ENCODE data around the gene RASSF1.
"Not testable (repeated sequence)": the region's sequence is repeated elsewhere in the genome, so short reads cannot be mapped to it uniquely, and the experiment has no call there.

RASSF1 gene

GRCh38 chr3:50323614-50324199 is 16.9 kb downstream of the RASSF1 start:
- no peak for DNase-seq (ENCODE audit: low read depth)

DNA sequence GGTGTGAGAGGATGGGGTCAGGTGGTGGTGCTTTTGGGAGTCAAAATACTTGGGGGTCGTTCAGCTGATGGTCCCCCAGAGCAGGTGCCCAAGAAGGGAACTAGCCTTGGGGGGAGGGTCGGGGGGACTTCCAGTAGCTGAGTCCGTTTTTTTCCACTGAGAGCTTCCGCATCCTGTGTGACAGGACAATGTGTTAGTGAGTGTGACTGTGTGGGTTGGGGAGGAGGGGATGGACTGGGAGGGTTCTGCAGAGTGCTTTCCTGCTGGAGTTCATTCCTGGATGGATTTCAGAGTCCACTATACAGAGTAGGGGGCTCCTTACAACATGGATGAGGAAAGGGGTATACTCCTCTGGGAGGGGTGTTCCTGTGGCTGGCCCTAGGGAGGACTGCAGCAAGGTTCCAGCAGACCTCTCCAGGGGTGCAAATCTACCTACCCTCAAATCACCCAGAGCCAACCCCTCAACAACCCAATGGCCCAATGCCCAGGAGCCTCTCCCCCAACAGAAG is 17.5 kb downstream of the RASSF1 start:
- DNase-seq (ENCODE audit: low read depth) = no peak

DNA sequence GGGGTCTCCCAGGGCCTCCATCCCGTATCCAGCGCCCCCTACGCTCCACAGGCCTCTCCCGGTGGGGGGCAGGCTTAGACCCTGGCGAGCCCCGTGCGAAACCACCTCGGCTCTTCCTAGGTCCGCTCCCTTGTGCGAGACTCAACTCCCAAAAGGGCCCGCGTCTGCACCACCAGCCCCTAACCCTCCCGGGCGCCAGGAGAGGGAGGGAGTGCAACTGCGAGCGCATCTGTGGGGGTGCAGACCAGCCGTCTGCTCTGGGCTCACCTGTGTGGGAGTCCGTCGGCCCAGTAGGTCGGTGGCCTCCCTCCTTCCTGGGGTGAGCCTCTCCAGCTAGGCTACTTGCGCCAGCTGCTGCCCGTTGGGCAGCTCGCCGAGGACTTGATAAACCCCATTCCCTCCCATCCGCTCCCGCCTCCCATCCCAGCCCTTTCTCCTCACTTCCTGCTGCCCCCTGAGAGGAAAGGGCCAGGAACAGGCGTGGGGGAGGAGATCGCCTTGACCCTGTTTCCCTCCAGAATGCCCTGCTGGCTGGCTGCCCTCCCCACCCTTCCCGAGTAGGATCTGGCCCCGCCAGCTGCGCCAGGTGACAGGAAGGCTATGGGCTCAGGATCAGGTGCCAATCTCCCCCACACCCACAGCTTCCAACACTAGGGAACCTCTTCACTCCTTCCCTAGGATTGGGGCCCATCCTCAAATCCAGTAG is 18.1 kb downstream of the RASSF1 start, which contains the start of gene HYAL2:
TSS of gene HYAL2 (minus strand) at position 360 of the 706 bp plus-strand sequence. CDS start 2,256 bp downstream, outside the sequence.
- no peak for DNase-seq (ENCODE audit: low read depth)

- no peak for DNase-seq (ENCODE audit: low read depth)
These were observed 18.6 kb downstream of the RASSF1 start for GRCh38 chr3:50322115-50322385.

DNA sequence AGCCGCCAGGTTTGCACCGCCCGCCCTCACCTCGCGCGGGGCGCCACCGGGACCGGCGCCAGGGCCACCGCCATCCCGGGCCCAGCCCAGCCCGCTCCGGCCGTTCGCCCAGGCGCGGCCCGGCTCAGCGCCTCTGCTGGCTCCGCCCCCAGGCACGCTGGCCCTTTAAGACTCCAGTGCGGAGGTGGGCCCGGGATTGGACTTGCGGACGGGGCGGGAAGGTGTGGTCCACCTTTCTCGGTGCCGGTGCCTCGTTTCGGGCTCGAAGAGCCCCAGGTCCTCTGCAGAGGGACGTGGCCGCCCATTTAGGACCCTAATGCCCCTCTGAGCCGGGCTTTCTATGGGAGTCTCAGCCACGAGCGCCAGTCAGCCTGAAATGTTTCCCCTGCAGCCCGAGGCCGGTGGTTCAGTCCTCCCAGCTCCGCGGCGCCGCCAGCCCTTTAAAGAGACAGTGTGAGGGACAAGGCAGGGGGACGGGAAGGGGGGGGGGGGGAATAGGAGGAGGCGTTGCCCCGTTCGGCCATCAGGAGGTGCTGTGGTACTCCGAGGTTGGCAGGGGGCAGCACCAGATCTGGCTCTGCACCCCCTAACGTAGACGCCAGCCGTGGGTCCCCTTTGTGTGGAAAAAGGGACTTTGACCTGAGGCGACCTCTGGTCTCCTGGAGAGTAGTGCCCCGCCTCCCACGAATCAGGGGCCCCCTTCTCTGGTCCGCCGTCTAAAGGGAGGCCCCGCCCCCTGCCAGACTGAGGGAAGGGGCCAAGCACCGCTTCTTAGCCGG is 19.1 kb downstream of the RASSF1 start:
- peak; percentile 90 for DNase-seq (ENCODE audit: low read depth)

DNA sequence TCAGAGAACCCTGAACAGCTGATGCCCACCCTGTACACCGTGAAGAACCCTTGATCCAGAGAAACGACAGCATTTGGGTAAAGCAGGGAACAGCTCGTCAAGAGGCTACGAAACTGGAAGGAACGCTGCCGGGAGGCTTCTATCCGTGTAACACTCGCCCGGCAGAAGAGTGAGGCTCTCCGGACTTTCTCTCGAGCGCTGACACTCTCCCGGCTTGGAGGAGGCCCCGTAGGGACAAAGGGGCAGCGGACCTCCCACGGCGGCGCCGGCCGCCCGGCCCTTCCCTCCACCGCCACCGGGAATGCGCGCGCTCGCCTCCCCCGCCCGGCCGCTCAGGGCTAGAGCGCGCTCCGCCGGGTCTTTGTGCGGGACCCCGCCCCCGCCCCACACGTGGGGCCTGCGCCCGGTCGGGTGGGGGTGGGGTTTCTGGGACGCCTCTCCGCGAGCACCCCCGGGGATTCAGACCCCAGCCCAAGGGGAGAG is 19.7 kb downstream of the RASSF1 start:
- DNase-seq (ENCODE audit: low read depth) = peak; percentile 70

- DNase-seq (ENCODE audit: low read depth) = no peak
These were observed 20.6 kb downstream of the RASSF1 start for GRCh38 chr3:50319894-50320625.

DNA sequence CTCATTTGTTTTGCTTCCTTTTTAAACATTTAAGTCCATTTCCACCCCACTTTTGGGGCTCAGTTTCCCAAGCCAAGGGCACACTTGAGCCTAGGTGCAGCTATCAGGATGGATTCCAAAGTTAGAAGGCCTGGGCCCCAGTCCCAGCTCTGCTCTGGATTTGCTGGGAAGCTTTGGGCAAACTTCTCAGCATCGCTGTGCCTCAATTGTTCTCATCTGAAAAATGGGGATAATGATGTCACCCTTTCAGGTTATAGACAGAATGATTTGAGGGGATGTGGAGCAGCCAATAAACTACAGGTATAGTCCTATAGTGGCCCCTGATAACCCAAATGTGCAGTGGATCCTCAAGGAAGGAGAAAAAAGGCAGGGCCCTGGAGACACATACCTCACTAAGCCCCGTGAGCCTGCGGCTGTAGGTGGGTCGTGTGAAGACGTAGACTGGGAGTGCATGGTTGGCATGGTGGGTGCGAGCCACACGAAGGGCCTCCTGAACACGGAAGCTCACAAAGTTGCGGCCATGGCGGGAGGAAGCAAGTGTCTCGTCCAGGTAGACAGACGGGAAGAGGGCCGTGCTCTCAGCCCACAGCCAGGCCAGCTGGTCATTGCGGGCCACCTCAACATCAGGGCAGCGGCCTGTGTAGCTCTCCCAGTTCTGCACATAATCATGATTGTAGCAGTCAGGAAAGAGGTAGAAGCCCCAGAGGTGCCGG is 21.3 kb downstream of the RASSF1 start:
- DNase-seq (ENCODE audit: low read depth) = no peak

DNA sequence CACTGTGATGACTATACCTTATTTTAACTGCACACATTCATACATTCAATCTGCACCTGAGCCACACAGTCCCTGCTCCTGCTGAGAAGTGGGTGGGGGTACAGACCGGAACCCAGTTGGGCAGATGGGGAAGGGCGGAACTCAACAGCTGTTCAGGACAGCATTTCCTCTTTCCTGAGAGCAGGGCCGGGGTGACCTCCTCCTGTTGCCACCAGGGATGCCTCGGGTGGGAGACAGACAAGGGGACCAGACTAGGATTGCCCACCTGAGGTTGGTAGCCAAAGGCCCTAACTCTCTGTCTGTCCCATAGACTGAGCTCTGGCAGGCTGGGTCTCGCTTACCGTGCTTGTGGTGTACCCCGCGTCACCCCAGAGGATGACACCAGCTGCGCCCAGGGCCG is 22.0 kb downstream of the RASSF1 start:
- DNase-seq (ENCODE audit: low read depth) = no peak

DNA sequence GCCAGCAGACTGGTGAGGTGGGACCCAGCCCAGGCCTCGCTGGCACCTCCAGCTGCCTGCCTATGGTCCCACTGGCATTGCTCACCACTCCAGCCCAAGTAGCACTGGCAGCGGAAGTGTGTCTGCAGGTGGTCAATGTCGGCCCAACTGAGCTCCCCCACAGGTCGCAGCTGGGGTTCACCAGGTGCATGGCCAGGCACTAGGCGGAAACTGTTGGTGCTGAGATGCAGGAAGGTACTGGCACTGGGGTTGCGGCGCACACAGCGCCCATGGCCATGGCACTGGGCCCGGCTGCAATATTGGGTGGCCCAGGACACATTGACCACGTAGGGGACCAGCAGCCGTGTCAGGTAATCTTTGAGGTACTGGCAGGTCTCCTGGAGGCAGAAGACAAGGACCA is 22.5 kb downstream of the RASSF1 start:
- DNase-seq (ENCODE audit: low read depth) = no peak

GRCh38 chr3:50317300-50317699 is 23.3 kb downstream of the RASSF1 start:
- no peak for DNase-seq (ENCODE audit: low read depth)

DNA sequence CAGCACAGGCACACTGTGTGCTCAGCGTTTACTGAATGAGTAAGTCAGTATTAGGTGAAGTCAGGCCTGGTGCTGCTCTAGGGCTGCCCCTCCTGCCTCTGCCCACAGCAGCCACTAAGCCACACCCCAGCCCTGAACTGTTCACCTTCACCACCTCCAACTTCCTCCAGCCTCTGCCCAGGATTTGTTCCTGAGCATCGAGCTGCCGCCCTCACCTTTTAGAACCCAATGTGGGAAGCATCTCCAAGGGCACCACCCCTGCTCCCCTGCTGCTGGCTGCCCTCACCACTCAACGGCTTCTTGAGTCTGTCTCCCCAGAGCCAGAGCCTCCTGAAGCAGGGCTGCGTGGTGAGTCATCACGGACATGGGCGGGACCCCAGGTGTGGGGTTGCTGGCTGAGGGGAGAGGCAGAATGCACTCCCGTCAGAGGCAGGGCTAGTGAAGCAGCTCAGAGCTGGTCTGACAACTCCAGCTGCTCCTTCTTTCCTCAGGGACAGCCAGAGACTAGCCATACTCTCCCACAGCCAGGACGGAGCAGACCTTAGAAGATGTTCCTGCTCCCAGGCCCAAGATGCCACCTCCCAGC is 23.9 kb downstream of the RASSF1 start:
- DNase-seq (ENCODE audit: low read depth) = peak; percentile 60

DNA sequence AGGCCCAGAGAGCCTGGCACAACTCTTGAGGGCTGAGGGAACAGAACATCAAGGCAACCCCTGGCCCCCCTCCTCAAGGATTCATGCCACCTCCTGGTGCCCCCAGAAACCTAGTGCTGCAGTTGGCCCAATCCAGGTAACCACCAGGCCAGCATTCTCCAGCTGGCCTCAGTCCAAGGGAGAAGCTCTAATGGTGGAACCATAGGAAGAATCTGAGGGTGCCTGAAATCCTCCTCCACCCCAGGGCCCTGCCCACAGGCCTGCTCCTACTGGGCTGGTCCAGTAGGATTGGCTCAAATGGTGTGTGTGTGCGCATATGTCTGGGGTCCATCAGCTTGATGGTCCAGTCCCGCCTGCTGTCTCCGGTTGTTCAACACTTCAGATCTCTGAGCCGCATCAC is 25.8 kb downstream of the RASSF1 start:
- DNase-seq (ENCODE audit: low read depth) = no peak

- DNase-seq (ENCODE audit: low read depth) = no peak
These were observed 26.3 kb downstream of the RASSF1 start for GRCh38 chr3:50314342-50314741.

GRCh38 chr3:50312041-50312440 is 28.6 kb downstream of the RASSF1 start:
- DNase-seq (ENCODE audit: low read depth) = not testable (repeated sequence)

- DNase-seq (ENCODE audit: low read depth) = peak; percentile 72
These were observed 36.0 kb downstream of the RASSF1 start for GRCh38 chr3:50304601-50305000.

GRCh38 chr3:50303013-50303815 is 37.4 kb downstream of the RASSF1 start, which contains the start of gene HYAL1:
Gene HYAL1, minus strand, starts transcription at chr3:50303574. Its CDS starts 618 bp downstream, at chr3:50302956.
- no peak for DNase-seq (ENCODE audit: low read depth)

DNA sequence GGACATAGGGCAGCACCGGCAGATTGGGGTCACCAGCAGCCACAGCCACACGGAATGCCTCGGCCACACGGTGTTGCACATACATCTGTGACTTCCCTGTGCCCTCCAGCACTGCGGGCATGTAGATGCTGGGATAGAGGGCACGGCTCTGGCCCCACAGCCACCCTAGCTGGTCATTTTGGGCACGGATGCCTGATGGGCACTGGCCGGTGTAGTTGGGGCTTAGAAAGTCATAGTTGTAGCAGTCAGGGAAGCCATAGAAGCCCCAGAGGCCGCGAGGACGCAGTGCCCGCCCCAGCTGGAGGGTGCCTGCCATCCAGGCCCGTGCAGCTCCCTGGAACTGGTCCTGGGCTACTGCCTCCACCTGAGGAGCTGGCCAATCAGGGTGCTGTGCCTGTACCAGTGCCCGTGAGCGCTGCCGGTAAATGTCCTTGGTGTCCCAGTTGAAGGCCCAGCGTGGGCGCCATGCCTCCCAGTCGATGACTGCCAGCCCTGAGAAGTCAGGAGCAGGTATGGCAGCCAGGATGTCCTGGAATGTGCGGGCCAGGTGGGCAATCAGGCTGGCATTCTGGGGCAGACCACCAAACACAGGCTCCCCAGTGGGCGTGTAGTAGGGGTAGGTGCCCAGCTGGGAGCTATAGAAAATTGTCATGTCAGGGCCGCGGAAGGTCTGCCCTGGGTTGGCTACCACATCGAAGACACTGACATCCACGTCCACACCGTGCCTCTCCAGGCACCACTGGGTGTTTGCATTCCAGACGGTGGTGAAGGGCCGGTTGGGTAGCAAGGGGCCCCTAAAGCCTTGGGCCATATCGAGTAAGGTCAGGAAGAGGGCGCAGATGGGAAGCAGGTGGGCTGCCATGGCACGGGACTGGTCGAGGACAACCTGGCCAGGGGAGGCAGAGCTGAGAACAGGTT is 38.3 kb downstream of the RASSF1 start:
- no peak for DNase-seq (ENCODE audit: low read depth)

GRCh38 chr3:50300681-50301254 is 39.9 kb downstream of the RASSF1 start:
- DNase-seq (ENCODE audit: low read depth) = no peak

Measured in ELR (cell line).